Activated T-cell treated with anti-CD3 and anti-CD28 coated beads for 24 hours (primary cell): ENCODE results near the gene GPR26.

ENCODE experiments used
- DNase-seq: peaks from one replicate; pipeline ENCODE4 v3.0.0-alpha.2; 2020; ENCODE audit warnings: low read depth

Gene GPR26

DNA sequence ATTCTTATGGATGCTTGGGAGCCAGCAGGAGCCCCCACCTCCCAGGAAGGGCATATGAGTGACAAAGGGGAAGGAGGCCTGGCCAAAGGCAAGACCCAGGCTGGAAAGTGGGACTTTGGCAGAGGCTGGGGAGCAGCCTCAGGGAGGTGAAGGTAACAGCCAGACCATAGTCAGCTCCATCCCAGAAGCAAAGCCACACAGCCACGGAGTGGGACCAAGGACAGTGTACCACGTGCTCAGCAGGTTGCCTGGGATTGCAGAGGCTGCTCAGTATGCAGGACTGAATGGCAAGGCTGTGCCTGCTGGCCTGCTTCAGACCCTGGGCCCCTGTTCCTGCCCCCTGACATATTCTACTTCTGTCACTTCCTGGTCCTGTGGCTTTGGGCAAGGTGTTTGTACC lies 17.6 kb upstream of the GPR26 start:
- DNase-seq = no peak

DNA sequence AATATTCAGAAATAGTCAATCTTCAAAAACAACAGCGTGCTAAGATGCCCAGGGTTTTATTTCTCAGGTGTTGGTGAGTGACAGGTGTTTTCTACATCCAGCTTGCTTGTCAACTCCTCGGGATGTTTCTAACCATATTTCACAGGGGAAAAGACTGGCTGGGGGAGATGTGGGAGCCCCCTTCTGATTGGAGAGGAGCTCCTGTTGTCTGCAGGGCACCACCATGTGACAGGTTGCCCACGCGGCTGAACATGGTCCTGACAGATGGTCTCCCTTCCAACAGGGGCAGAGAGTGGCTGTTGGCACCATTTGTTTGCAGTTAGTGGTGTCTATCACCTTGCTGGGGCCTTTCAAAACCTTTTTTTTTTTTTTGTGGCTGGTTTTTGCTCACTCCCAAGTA lies 16.5 kb upstream of the GPR26 start:
- DNase-seq = no peak

DNA sequence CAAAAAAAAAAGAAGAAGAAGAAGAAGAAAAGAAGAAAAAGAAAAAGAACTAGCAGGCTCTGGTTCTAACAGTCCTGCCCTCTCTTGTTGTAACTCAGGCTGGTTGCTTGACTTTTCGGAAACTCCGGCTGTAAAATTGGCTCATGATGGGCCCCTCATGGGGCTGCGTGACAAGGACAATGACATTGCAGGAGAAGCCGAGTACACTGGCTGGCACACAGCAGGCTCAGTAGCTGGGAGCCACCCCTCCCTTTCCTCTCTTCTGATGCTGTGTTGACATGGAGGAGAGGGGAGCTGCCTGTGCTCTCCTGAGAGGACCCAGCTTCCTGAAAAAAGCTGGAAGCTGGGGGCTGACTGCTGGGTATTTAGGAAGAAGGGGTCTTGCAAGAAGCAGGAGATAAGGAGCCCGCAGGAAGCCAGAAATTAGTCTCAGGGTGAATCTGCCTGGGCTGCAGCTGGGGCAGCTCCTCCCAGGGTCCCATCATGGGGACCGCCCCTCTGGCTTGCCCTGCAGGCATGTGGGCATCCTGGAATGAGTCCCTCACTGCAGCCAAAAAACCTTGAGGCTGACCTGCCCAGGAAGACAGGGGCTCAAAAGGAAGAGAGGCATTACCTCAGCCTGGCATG lies 14.6 kb upstream of the GPR26 start:
- DNase-seq = no peak

DNA sequence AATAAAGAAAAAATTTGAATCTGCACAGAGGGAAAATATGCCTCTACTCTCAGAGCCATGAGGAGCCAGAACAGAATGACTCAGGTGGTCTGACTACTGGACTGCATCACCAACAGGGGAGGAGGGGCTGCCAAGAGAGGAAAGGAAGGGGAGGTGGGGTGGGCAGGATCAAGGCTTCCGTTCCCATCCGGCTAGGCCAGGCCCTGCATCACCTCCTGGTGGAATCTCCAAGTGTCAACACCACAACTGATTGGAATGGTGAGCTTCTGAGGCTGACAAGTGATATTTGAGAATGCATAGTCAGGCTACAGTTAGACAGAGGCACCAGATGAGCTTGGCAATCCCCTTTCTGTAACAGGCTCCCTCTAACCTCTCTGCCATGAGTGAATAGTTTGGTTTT lies 10.4 kb upstream of the GPR26 start:
- no peak for DNase-seq

DNA sequence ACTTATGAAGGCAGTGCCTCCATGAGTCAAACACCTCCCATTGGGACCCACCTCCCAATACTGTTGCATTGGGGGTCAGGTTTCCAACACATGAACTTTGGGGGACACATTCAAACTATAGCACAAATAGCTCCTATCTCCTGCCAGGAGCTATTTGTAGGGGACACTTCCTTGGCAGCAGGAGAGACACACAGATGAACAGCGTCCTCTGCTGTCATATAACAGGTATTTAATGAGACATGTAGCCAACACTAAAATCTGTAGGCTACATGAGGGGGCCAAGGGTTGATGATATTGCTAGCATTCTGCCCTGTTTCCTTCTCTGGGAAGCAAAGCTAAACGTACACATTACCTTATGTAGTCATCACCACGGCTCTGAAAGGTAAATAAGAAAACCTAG lies 2.6 kb upstream of the GPR26 start:
- DNase-seq = no peak

DNA sequence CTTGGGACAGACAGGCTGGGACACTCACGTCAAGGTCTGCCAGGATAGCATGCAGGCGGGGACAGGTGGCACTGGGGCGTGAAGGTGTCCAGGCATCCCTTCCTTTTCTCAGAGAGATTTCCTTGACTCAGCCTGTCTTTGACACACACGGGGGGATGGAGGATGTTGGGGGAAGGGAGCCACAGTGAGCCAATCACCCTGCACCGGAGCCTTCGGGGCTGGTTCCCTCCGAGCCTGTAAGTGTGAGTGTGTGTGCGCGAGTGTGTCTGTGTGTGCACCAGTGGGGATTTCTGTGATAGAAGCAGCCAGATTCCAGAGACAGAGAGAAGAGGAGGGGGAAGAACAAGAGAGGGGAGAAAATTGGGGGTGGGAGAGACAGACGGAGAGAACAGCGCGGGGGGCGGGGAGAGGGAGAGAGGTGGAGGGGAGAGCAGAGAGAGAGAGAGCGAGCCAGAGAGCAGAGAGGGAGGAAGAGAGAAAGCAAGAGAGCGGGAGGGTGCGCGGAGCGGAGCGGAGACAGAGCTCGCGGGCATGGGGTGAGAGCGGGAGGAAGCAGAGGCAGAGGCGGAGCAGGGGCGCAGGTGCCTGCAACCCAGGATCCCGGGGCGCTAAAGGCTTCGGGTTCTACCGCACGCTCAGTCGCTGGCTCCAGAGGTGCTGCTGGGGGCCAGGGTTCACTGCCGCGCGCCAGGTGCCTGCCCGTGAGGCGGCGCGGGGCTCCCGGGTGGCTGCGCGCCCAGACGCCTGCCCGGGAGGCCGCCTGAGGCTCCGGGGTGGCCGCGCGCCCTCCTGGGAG lies 466 bp upstream of the GPR26 start:
- no peak for DNase-seq

DNA sequence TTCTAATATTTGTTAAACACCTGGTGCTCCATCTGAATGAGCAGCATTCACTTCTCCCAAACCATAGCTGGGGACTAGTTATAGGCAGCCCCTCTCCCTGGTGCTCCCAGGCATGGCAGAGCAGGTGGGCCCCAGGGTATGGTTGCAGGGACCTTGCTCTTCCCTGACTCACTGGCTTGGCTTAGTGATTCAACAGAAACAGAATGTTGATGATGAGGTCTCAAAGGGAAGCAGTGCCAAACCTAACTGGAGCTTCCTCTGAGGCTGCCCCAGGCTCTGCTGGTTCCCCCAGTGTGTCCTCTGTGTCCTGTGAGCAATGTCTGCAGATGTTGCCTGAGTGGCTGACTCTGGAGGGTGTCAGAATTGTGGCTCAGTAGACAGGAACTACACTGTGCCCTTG lies 3.7 kb downstream of the GPR26 start:
- no peak for DNase-seq

DNA sequence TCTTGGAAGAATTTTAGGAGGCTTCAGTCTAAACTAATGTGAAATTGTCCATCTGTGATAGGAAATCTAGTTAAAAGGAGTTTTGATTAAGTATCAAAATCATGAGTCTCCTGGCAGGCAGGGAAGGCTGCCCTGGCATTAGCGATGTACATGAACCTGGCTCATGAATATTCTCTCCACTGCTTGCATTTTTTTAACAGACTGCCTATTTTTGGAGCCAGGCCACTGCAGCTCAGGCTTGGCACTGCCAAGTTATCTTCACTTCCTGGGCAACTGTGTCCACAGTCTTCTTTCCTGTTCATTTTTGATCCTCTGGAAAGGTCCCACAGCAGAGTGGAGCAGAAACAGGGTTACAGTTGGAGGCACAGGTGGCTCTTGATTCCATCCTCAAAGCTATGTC lies 7.0 kb downstream of the GPR26 start:
- no peak for DNase-seq

DNA sequence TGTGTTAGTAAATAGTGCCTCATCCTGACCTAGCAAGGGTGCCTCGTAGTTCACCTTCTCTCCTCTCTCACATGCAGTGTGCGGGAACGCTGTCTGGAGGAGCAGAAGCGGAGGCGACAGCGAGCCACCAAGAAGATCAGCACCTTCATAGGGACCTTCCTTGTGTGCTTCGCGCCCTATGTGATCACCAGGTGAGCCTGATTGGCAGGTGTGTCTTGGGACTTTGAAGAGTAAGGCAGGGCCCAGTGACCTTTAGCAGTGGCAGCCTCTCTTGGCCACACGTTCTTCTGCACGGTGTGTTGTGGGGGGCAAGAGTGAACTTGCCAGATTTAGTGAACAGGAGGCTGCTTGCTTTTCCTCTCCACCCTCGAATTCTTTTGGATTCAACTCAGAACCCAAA lies 8.6 kb downstream of the GPR26 start:
- no peak for DNase-seq

DNA sequence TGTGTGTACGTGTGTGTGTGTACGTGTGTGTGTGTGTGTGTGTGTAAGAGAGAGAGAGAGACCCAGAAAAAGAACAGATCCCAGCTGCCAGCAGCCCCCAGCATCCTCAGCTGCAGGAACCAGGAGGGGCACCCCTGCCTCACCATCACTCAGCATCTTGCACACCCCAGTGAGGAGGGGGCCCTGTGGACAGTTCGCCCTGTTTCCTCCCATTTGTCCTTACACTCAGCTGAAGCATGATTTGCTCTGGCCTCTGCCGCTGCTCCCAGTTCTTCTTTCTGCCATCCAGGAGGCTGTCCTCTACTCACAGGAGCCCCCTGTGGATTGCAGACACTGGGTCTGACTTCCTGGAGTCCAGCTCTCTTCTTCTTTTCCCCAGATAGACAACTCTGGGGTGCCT lies 9.7 kb downstream of the GPR26 start:
- DNase-seq = no peak

DNA sequence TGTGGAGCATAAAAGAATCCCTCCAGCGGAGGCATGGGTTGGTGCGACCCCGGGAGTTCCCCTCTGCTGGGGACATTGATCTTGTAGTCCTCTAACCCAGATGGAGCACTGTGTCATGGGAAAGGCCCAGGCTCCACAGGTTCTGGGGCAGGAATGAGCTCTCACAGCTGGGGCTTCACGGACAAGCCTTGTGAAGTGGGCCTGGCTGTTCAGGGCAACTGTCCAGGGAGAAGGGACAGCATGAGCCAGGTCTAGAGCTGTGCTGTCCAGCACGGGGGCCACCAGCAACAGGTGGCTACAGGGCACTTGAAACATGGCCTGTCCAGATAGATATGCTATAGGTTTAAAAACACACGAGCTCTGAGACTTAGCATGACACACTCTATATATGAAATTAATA lies 11.4 kb downstream of the GPR26 start:
- no peak for DNase-seq

DNA sequence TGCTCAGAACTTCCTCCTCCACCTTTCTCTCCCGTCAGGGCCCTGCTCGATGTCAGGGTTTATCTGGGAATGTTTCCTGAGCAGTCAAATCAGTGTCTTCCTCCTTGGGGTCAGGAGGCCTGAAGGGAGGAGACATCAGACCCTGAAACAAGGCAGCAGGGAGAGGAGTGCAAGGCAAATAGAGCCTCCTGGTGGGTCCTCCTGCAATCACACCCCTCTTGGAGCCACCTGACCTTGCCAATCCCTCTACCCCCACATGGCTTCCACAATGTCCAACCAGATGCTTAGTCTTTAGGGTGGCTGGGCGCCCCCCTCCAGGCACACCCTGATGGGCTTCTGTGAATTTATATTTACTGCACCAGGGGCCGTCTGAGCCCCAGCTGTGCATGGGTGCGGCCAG lies 12.2 kb downstream of the GPR26 start:
- DNase-seq = no peak

DNA sequence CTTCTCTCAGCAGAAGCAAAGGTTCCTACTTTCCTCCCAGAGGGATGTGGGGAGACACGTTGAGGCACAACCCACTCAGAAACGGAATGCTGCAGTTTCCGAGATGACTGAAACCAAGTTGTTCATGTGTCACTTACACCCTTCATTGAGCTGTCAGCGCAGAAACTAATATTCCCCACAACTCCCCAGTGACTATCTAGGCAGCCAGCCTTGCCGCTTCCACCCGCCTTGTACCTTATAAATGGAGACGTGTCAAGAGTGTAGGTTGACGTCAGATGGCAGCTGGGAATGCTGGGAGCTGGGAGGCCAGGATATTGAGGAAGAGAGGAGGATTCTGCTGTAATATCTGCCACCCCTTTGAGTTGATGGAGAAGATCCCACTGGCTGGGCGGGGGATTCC lies 15.1 kb downstream of the GPR26 start:
- no peak for DNase-seq

DNA sequence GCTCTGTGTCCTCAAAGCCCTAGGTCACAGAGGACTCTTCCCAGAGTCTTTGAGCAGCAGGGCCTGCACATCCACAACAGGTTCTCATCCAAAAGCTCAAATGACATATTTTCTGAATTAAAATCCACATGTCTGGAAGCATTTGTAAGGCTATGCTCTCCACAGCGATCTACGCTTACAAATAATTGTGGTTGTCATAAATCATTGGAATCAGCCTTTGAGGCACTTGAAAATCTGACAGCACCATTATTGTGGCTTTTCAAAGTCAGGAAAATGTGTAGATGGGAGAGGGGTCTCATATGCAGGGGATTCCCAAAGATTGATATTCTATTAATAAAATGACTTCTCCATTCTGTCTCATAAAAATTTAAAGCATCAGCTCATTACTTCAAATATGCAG lies 16.3 kb downstream of the GPR26 start:
- DNase-seq = no peak

DNA sequence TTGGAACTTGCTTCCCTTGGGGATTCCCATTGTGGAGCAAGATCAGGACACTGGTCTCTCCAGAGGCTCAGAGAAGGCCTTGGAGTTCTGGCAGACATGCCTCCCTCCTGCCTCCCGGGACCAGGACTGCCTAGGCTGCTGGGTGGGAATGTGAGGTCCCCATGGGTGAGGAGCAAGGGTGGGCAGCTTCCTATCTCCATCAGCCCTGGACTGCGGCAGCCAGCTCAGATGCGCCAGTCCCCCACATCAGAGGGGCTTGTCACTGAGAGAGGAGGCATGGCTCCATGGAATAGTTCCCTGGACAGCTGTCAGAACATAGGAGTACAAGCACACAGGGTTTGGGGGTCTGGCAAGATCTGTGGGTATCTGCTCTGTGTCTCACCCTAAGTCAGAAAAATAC lies 17.3 kb downstream of the GPR26 start:
- DNase-seq = no peak

DNA sequence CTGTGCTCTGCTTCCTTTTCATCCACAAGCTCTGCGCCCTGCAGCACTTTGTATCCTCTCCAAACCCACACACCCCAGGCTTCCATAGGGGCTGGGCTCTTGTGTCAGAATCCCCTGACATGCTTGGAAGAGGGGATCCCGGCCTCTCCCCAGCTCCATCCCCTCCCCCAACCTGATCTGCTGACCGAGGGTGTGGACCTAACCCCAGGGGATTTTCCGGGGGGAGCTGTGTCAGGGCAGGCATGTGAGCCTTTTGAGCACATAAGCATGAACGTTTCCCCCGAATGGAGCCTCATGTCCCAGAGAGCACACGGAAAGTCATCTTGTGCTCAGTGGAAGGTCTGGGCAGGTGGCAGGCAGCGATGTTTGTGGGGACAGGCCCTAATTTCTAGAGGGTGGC lies 17.7 kb downstream of the GPR26 start:
- DNase-seq = no peak

DNA sequence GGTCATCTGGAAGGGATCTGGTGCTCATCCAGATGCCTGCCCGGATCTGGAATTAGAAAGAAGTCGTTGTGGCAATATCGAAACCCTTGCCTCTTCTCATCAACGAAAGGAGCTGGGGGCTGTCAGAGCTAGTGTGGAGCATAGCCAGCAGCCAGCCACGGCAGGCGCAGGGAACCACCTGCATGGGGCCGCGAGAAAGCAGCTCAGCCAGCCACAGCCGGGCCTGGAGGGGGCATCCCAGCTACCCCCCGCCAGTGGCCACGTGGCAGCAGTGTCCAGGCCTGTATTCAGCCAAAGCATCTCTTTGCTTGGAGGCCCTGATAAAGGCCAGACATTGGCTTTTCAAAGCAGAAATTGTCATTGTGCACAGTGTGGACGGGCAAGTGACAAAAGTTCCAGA lies 19.1 kb downstream of the GPR26 start:
- DNase-seq = no peak

DNA sequence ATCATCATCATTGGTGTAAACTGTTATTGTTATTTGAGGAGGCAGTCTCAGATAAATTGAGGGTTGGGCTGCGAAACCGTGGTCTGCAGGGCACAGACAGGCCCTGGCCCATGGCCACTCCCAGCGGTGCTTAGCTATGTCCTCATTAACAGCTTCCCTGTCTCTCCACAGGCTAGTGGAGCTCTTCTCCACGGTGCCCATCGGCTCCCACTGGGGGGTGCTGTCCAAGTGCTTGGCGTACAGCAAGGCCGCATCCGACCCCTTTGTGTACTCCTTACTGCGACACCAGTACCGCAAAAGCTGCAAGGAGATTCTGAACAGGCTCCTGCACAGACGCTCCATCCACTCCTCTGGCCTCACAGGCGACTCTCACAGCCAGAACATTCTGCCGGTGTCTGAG lies 21.6 kb downstream of the GPR26 start:
- no peak for DNase-seq

DNA sequence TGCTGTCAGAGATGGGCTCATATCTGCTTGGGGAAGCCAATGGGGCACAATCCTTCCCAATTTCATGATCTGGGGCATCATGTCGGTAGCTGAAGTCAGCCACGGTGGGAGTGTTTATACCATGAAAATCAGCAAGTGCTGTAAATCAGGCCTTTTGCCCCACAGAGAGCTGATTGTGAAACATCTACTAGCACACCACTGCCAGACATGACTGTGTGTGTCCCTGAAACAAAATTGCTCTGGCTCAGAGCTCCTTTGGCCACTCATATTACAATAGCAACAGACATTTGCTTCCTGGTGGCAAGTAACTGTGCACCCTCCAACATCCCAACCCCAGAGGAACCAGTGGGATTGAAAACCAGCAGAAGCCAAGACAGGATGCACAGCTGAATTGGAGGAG lies 23.7 kb downstream of the GPR26 start:
- DNase-seq = no peak

DNA sequence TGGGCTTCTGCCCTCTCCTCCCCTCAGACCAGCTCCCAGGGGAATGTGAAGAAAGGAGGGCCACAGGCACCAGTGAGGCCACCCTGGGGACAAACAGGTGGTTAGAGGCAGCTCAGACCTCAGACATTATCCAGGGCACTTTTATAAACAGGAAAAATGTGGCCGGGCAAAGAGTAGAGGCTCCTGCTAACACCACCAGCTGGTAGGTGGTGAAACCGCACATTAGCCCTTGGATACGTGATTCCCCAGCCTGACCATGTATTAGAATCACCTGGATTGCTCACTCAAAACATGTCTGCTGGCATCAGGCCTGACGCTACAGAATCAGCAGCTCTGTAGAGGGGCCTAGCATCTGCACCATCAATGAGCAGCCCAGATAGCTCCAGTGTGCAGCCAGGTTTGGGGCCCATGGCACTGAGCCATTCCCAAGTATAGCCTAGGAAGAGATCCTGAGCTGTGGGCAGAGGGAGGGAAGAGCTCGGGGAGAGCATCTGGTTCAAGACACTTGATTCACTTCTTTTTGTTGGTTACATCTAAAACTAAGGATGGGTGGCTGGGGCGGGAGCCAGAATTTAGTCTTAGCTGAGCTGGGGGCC lies 37.1 kb downstream of the GPR26 start:
- no peak for DNase-seq

DNA sequence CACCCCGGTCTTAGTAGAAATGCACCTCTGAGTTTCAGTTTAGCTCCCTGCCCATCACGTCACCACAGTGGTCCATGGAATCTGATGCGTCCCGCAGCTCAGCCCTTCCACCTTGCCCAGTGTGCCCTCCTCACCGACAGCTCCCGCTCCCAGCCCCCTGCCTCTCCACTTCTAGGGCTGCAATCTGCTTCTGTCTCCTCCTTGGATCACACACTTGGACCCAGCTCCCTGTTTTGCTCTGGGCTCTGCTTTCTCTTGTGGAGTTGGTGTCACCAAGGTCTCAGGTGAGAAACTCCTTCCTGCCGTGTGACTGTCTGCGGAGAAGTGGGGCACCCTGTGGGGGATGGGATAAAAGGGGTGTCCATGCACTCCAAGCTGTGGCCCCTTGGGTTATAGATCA lies 37.9 kb downstream of the GPR26 start:
- no peak for DNase-seq

DNA sequence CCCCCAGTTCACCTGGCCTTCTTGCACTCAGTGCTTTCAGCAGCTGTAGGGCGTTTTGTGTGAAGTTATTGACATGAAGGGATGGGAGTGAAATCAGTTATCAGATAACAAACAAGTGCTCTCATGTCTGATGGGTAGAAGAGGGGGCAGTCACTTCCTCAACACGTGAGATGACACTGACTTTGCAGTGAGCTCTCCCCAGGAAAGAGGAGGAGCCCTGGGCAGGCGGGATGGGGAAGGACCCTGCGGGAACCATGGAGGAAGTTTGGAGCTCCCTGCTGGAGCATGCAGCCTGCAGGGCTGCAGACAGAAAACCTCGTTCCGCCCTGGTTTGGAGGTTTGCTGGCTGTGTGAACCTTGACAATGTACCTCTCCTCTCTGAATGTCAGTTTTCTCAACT lies 38.7 kb downstream of the GPR26 start:
- DNase-seq = no peak

DNA sequence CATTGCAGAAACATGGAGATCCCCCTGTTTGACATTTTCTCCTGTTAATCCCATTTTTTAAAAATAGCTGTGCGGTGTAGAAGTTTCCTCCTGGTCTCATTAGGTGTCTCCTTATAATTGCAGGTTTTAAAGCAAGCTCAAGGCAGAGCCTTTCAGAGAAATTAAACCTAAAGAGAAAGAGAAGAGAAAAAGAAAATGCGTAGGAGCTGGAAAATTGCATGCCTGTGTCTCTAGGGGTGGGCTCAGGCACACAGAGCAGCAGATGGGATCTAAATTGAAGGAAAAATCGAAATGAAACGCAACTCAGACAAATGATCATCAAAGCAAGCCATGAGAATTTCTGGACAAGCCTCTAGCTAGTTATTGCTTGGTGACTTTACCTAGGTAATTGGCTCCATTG lies 40.1 kb downstream of the GPR26 start:
- no peak for DNase-seq

DNA sequence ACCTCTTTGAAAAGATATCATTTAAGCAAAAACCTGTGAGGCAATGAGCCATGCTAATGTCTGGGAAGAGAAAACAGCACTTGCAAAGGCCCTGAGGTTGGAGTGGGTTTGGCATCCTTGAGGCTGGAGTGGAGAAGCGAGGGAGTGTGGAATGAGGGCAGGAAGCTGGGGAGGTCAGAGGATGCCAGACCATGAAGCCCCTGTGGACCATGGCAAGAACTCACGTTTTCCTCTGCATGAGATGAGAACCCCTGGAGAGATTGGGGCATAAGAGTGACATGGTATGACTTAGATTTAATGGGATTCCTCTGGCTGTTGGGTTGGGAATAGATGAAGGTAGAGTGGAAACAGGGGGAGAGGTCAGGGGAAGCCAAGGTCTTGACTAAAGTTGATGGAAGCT lies 49.4 kb downstream of the GPR26 start:
- no peak for DNase-seq
